IPS-NIHi7 (cell line): Measurements from ENCODE around the gene SAMD8.
"Not testable (repeated sequence)": the region's sequence is repeated elsewhere in the genome, so short reads cannot be mapped to it uniquely, and the experiment has no call there.

ENCODE experiments used
- DNase-seq: peaks from one replicate; pipeline ENCODE4 v3.0.0; 2012; ENCODE audit warnings: mixed read lengths; ENCODE audit errors: extremely low spot score

SAMD8 gene

GRCh38 chr10:75191821-75192568, 80.5 kb downstream of the SAMD8 start:
- DNase-seq, result peak; percentile 25

- not testable (repeated sequence) for DNase-seq
These were observed 83.2 kb downstream of the SAMD8 start for GRCh38 chr10:75194625-75195024.

GRCh38 chr10:75195035-75195763, 83.7 kb downstream of the SAMD8 start:
- DNase-seq, result no peak

- no peak for DNase-seq
These were observed 85.6 kb downstream of the SAMD8 start for GRCh38 chr10:75197066-75197465.

- DNase-seq, result no peak
These were observed 86.5 kb downstream of the SAMD8 start for GRCh38 chr10:75197906-75198305.

GRCh38 chr10:75199949-75200348, 88.5 kb downstream of the SAMD8 start:
- not testable (repeated sequence) for DNase-seq

- DNase-seq, result no peak
These were observed 90.4 kb downstream of the SAMD8 start for GRCh38 chr10:75201793-75202307.

GRCh38 chr10:75202321-75203045, 91.0 kb downstream of the SAMD8 start:
- DNase-seq, result no peak

GRCh38 chr10:75203046-75203620, 91.7 kb downstream of the SAMD8 start:
- DNase-seq, result not testable (repeated sequence)

- DNase-seq, result no peak
These were observed 92.3 kb downstream of the SAMD8 start for GRCh38 chr10:75203724-75204123.

- DNase-seq, result no peak
These were observed 94.5 kb downstream of the SAMD8 start for GRCh38 chr10:75205908-75206307.

- DNase-seq, result not testable (repeated sequence)
These were observed 95.2 kb downstream of the SAMD8 start for GRCh38 chr10:75206638-75207037.

GRCh38 chr10:75207079-75207856, 95.8 kb downstream of the SAMD8 start:
- no peak for DNase-seq

GRCh38 chr10:75207857-75208144, 96.3 kb downstream of the SAMD8 start:
- DNase-seq, result no peak

GRCh38 chr10:75208181-75208580, 96.7 kb downstream of the SAMD8 start:
- DNase-seq, result no peak

- no peak for DNase-seq
These were observed 97.8 kb downstream of the SAMD8 start for GRCh38 chr10:75209086-75209920.

GRCh38 chr10:75209921-75210281, 98.4 kb downstream of the SAMD8 start:
- DNase-seq, result no peak

- DNase-seq, result peak; percentile 85
These were observed 99.0 kb downstream of the SAMD8 start, which contains the start of gene VDAC2 for GRCh38 chr10:75210282-75211006. VDAC2 (plus strand) TSS chr10:75210796; CDS start chr10:75211159, 363 bp downstream.

GRCh38 chr10:75211007-75211691, 99.7 kb downstream of the SAMD8 start:
- peak; percentile 40 for DNase-seq
